Sciatic nerve (tissue), 2 donors: Measurements from ENCODE around the gene SLC25A23. TPM values are rescaled to one million over a fixed set of nuclear protein-coding genes. Genes with fewer than 3 reads are reported as not detected.
"Not testable (repeated sequence)": the region's sequence is repeated elsewhere in the genome, so short reads cannot be mapped to it uniquely, and the experiment has no call there.

Experiments used
- ATAC-seq: fragments of 200-7000 bp; cut with Tn5 transposase; one replicate; pipeline ENCODE4 v1.9.1; 2020; ENCODE audit warnings: mild to moderate bottlenecking, moderate library complexity
- DNase-seq: peaks from one replicate; pipeline ENCODE4 v3.0.0-alpha.2; 2020; ENCODE audit warnings: low spot score
- intact Hi-C: fragments of 100-400 bp; cut with DNase I; formaldehyde crosslinking; loops from one replicate; pipeline ENCODE4 v1.14.2; 2022
- total RNA-seq: library from RNA; stranded (reverse); fragmentation: NEBNext Ultra II Directional; extraction: Animal tissue kit (Norgen Biotek cat#: 25700); gene quantifications from one replicate; pipeline ENCODE4 v1.2.1, GENCODE V29; 2021
- donor health status: DM: no; HTN: no; CAD: no.
- donor health status: DM: no; HTN: no; CAD: no.

The SLC25A23 gene
- total RNA-seq, 1 donor from 2014 or later, result 61.9 TPM

GRCh38 chr19:6431891-6432290, 27.7 kb downstream of the SLC25A23 start:
- DNase-seq (no peak), ATAC-seq (no peak)
- intact Hi-C loops, result no loop called here

- DNase-seq (no peak), ATAC-seq (no peak)
- intact Hi-C loops, result no loop called here
Observed at GRCh38 chr19:6429419-6430221, 30.0 kb downstream of the SLC25A23 start.

GRCh38 chr19:6428692-6429418, 30.7 kb downstream of the SLC25A23 start:
- DNase-seq, ATAC-seq, intact Hi-C loops: not testable (repeated sequence)

- ATAC-seq, result no peak
- intact Hi-C loops, result loop anchor here (2.0 kb wide), 1 partner anchor 30 kb away; no protein-coding TSS in a partner anchor
Observed at GRCh38 chr19:6427131-6427530, 32.5 kb downstream of the SLC25A23 start.

GRCh38 chr19:6425732-6426620, 33.6 kb downstream of the SLC25A23 start:
- intact Hi-C loops, result loop anchor here (2.0 kb wide), 1 partner anchor 31 kb away; no protein-coding TSS in a partner anchor

More at GRCh38 chr19:6427131-6427530, 32.5 kb downstream of the SLC25A23 start:
- DNase-seq, result no peak

GRCh38 chr19:6424939-6425731, 34.5 kb downstream of the SLC25A23 start:
- intact Hi-C loops, result no loop called here
- peak; percentile 96 for ATAC-seq
- DNase-seq, result peak; percentile 99

More at GRCh38 chr19:6425732-6426620, 33.6 kb downstream of the SLC25A23 start:
- DNase-seq, result no peak
- no peak for ATAC-seq

- intact Hi-C loops, result no loop called here
- ATAC-seq (no peak), DNase-seq (no peak)
Observed at GRCh38 chr19:6424195-6424938, 35.2 kb downstream of the SLC25A23 start, which contains the start of gene KHSRP. KHSRP (minus strand) TSS chr19:6424811; CDS start chr19:6424701, 110 bp downstream.

GRCh38 chr19:6423499-6424194, 35.9 kb downstream of the SLC25A23 start:
- intact Hi-C loops, result no loop called here
- no peak for DNase-seq
- ATAC-seq, result no peak

- ATAC-seq (no peak), DNase-seq (no peak)
- intact Hi-C loops, result no loop called here
Observed at GRCh38 chr19:6421075-6422014, 38.2 kb downstream of the SLC25A23 start.

GRCh38 chr19:6418562-6418932, 41.0 kb downstream of the SLC25A23 start:
- ATAC-seq, result no peak
- intact Hi-C loops, result no loop called here
- no peak for DNase-seq

GRCh38 chr19:6417713-6418561, 41.7 kb downstream of the SLC25A23 start:
- no peak for DNase-seq
- peak; percentile 58 for ATAC-seq
- intact Hi-C loops, result no loop called here

- ATAC-seq, result no peak
- no peak for DNase-seq
- intact Hi-C loops, result no loop called here
Observed at GRCh38 chr19:6416658-6417405, 42.8 kb downstream of the SLC25A23 start.

GRCh38 chr19:6415591-6416190, 43.9 kb downstream of the SLC25A23 start:
- ATAC-seq (no peak), DNase-seq (no peak)
- intact Hi-C loops, result no loop called here
